ENCODE results near the gene AGAP1. TPM values are rescaled to one million over a fixed set of nuclear protein-coding genes. Genes with fewer than 3 reads are reported as not detected.
A peak's percentile ranks its signal among the peaks of the same experiment; 100 is the strongest.
"Not testable (repeated sequence)": the region's sequence is repeated elsewhere in the genome, so short reads cannot be mapped to it uniquely, and the experiment has no call there.

The AGAP1 gene
- total RNA-seq, 1 donor from 2014 or later: 9.0 TPM

DNA sequence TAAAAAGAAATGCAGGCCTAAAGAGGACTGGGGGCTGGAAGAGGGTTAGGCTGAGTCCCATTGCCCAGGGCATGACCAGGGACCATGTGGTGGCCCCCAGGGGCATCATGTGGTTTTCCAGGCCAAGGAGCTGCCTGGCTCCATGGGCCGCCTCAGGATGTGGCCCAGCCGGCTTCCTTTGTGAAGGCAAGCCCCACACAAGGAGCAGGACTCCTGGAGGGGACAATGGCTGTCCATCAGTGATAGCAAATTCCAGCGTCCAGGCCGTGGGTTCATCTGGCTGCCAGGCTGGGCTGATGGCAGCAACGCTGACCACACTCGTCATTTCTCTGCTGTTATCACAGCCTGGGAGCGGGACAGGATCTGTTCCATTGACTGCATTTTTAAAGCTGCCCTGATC is 591.8 kb downstream of the AGAP1 start:
- DNase-seq: no peak

DNA sequence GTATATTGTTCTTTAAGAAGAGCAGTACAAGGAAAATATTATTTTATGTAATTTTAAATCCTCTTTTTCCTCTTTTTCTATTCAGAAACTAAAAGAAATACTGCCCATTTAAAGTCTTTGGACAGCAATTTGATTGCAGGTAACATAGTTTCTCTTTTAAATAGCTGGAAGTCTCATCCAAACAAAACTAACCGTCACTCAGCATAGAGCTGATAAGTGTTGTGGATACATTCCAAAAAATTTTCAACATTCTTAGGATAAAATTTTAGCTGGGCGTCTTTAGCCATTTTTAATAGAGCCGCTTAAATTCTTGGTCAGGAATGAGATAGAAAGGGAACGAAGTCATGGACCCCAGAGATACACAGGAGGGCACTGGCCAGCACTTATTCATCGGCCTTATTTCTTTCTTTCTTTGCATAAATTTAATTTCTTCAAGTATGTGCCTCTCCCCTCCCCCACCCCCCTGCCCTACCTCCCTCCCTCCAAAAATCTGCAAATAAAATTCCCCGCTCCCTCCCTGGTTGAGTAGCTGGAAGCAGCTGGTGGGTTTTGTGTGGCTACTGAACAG is 592.6 kb downstream of the AGAP1 start:
- no peak for DNase-seq

DNA sequence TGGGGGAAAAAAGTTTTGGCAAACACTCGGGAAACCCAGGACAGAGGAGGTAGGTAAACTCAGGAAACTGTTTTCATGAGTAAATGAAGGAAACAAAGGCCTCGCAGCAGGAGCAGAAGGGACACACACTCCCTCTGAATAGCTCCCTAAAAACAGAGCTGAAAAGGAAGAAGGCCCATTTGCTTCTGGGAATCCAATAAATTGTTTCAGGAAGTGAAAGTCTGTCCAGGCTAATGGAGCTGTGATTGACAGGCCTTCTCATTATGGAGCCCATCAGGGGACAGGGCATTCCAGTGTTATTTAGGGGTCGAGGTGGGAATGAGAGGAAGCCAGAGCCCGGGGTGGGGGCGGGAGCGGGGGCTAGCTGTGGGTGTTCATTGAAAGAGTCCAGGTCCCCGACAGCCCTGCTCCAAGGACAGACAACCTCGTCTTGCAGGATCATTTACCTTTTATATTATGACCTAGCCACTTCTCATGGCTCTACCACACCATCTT is 593.2 kb downstream of the AGAP1 start:
- no peak for DNase-seq

DNA sequence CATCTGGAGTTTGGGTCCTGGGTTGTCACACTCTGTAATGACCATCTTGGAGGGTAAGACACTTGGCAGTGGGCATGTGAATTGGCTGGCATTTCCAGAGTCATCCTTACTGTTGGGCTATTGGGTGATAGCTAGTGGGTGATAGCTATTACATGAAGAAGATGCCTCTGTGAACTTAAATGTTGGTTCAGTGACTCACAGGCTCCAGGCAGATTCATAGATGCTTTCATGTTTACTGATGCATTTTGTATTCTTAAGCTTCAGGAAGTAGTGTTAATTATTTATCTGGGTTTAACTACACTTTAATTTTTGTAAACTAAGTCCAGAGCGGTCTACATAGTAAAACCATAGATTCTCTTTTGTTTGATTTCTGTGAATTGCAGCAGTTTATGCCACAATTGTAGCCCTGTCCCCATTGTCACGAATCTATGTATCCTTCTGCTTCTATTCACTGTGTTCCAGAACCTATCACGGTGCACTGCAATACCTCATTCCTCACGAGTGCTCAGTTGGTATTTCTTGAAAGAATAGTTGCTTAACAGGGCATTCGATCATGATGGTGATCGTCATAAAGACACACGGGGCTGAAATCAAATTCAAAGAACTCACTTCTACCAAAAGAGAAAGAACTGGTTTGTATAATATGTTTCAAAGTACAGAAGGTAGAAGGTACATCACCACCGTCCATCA is 594.7 kb downstream of the AGAP1 start:
- DNase-seq: no peak

DNA sequence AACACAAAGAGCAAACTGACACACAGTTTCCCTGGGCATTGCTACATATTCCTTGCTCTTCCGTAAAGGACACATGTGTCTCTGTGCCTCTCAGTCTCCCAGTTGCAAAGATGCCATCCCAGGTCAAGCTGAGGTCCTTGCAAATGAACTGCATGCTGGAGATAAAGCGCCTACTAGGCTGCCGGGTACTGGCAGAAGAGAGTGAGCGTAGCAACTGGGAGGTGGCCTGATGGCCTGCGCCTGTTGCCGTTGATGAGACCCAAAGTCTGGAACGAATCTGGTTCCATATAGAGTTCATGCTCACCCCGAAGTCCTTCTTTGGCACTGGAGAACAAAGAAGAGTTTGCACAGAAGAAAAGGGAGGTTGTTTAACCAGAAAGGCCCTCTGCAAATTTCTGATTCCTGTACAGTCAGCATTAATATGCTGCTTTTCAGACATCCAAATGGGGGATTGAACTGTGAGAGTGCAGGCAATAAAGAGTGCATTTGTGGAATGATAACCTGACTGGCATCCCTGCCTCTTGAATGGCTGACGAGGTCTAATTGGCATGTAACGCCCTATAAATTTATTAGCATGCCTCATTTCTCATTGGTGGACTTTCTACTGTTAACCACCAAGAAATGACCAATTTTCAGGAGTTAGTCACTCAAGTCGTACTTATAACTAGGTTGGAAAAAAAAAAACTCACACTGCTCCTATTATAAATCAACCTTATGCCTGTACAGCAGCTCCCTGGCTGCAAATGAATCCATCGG is 595.6 kb downstream of the AGAP1 start:
- DNase-seq: no peak

DNA sequence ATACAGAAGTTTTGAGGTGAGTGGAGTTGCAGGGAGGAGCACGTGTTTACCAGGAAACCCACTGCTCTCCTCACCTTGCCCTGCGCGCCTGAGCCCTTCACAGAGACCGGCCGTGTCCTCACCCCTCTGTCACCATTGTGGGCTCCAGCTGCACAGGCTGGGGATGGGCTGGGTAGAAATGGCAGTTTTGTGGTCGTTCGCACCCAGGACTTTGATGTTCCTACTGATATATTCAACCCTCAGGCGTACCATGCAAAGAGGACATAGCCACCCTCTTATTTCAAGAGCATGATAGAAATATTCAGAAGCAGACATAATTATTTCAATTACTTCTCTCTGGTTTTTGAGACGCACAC is 596.2 kb downstream of the AGAP1 start:
- DNase-seq: no peak

DNA sequence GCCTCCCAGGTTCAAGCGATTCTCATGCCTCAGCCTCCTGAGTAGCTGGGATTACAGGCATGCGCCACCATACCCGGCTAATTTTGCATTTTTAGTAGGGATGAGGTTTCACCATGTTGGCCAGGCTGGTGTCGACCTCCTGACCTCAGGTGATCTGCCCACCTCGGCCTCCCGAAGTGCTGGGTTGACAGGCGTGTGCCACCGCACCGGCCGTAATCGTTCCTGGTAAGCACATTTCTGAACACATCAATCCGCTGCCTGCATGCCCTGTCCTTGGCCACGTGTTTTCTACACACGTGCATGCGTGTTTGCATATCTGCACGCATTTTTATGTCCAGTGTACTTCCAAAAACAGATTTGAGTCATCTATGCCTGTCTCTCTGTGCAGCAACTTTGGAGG is 597.0 kb downstream of the AGAP1 start:
- DNase-seq: not testable (repeated sequence)

DNA sequence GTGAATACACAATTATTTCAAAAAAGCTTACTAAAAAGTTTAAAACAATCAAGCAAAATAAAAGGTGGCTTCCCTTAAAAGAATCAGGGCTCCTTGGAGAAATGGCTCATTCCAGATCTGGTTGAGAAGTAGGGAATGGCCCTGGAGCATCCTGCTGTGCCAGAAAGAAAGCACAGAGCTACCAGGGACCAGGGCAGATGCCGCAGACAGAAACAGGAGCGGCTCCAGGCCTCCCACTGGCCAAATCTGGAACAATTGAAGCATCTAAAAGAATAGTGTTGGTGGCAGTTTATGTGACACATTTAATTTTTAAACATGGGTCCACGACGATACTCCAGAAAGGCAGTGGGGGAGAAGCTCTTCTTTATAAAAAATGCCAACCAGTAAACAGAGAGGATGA is 598.9 kb downstream of the AGAP1 start:
- DNase-seq: no peak

DNA sequence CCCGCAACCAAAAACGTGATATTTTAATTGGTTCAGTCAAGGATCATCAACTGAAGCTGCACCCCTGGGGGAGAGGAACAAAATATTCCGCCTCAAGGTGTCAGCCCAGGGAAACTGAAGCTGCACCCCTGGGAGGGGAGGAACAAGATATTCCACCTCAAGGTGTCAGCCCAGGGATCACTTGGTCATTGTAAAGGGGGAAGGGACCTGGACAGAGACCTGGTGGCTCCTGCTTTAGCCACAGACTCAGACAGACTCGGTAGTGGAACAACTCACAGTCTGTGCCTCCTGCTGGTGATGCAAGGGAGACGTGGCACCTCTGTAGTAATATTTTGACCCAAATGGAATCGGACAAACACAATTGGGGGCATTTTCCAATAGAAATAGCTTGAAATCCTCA is 599.3 kb downstream of the AGAP1 start:
- no peak for DNase-seq

DNA sequence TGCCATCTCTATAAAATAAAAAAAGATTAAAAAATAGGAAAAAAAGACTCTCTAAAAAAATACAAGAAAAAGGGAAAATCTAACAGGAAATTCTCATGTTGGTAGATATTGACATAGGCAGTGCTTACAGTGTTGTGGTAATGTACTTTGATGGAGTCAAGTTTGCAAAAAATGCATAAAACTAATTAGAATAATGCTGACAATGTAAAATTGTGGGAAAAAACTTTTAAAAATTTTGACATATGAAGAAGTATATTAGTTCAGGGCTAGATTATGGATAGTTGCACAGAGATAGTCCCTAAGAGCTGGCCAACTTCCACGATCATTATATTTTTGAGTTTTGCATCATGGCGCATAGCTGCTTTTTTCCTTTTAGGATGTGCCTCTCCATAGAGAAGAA is 601.7 kb downstream of the AGAP1 start:
- no peak for DNase-seq

DNA sequence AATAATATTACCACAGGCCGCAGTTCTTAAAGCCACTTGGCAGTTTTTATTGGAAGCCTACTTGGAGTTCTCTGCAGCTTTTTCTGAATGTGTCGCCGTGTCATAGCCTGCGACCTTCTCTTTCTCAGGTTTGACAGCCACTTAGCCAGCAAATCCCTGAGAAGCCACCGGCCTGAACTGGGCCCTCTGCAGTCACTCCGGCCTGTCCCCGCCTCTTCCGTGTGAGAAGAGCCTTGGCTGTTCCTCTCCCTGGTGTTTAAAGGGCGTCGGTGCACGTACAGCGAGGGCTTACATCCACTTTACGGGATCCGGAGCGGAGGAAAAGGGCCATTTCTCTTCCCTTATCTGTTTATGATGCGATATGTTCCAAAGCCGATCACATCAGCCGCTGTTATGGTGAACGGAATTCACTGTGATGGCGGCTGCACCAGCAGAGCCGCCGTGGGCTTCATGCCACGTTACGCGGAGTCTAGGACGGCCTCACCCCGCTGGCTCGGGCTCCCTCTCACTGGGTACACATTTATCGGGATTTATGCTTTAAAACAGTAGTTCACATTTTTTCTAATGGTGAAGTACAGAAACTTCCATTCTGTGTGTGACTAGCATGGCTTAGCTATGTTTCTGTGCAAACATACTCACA is 607.6 kb downstream of the AGAP1 start:
- DNase-seq: no peak

DNA sequence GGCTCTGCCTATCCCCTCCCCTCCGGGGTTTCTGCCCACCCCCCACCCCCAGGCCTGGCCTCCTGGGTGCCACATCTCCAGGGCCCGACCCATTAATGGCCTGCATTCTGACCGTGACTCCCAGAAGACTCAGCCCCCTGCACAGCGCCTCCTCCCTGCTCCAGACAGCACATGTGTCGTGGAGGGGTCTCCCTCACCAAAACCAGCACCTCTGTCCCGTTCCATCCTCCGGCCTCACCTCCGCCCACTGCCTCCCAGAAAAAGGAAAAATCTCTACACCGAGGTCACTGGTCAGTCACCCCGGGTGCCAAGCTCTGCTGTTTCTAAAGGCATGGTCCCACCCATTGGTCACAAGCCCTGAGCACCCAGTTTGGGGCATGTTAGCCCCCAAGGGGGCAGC is 609.1 kb downstream of the AGAP1 start:
- no peak for DNase-seq

DNA sequence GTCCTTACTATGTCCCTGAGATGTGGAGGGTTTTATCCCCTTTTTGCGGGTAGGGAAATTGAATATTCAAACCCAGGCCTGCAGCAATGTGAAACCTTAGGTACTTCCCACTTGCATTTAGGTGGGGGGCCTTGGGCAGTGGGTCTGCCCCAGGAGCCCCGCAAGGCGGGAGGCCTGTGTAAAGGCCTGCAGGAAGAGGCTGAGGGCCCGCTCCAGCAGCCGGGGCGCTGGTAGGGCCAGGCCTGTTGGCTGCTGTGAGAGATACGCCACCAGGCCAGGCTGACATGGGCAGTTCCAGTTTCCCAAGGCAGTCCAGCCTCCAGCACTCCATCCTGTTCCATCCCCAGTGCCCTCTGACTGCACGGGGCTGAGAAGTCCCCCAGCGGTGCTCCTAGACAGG is 610.1 kb downstream of the AGAP1 start:
- DNase-seq: no peak

DNA sequence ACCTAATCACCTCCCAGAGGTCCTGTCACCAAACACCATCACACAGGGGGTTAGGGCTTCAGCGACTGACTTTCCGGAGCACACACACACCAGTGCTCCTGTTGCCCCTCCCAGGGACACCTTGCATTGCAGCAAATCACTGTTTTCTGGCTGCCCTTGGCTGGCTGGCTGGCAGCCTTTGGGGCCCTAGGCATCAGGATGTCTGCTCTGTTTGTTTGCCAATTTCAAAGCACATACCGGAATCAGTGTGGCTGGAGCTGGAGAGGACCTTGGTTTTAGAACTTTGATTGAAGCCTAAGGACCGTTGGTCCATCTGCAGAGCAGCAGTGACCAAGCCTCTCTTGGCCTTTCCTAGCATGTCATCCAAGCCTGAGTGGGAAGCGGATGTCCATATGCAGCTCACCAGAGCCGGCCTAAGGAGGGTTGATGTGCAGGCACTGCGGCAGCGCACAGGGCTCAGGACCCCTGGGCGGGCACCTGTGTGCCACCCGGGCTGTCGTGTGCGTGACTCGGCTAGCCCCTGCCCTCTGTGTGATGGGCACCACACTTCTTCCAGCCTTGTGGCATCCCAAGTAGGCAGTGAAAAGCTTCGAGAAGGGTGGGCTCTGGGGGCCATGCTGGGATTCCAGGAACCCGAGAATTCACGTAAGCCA is 612.2 kb downstream of the AGAP1 start:
- peak; percentile 26 for DNase-seq

DNA sequence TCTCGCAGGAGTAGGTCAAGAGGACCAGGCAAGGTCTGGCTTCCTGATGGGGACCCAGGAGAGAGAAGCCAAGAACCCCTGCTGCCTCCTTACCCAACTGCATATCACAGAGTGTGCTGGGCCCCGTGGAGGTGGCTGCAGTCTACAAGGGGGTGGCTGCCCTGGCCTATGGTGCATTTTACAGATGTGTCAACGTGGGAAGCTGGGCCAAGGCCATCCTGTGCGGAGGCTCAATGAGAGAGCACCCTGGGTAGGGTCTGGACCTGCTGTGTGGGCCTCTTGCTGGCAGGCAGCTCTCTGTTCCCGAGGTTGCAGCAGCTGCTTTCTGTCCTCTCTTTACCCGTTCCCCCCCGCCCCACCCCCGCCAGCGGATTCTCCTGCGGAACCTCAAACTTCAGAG is 612.9 kb downstream of the AGAP1 start:
- no peak for DNase-seq

DNA sequence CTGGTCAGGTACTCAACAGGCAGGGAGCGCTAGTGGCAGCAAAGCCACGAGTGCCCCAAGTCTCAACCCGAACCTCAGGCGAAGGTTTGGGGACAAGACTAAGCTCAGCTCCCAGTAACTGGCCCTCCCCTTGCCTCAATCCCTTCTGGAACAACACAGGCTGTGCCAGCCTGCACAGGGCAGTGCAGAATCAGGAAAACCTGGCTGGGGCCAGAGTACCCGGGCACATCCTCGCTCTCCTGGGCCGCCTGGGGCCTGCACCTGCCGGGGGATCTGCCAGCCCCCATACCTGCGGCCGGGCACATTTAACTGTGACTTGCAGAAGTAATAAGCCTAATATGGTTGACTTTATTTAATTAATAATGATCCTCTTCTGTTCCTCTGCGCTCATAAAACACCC is 613.7 kb downstream of the AGAP1 start:
- no peak for DNase-seq

DNA sequence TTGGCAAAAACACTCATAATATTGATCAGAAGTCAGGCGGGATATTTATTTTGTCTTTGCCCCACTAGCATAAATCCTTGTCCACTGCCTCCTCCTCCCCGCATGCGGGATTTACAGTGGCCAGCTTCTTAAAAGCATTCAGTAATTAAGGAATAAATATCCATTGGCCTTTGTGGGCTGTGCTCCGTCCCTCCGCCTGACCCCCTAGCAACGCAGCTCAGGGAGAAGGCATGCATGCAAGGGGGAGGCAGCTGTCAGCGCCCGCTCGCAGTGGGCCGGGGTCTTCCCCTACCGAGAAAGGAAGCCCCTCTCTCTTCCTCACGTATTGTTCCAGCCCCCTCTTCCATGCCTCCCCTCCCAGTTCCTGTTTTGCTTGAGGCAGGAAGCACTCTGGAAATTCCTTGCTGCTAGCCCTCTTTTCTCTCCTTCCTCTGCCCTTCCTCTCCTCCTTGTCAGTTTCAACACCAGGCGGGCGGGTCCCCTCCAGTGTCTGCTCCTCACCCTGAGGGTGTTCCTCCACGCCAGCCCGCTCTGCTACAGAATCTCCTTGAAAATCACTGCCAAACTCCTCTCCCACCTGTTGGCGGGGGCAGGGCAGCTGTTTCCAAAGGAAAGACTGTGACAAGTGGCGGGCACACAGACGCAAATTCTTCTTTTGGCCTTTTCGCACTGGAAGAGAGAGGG is 614.2 kb downstream of the AGAP1 start:
- DNase-seq: peak; percentile 19

DNA sequence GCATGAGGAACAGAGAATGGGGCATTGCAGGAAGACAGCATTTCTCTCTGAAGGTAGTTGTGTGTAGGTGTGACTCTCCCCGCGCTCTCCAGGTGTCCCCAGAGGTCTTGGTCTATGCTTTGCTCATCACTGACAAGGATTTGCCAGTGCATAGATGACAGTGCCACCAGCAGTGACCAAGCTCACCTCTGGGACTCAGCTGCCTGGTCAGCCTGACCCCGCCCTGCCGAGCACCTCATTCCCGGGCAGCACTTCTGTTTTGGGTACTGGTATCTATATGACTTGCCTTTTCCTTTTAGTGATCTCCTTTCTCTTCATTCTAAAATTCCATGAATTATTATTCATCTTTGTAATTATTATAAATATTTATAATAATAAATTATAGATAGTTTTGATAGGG is 615.2 kb downstream of the AGAP1 start:
- DNase-seq: no peak

DNA sequence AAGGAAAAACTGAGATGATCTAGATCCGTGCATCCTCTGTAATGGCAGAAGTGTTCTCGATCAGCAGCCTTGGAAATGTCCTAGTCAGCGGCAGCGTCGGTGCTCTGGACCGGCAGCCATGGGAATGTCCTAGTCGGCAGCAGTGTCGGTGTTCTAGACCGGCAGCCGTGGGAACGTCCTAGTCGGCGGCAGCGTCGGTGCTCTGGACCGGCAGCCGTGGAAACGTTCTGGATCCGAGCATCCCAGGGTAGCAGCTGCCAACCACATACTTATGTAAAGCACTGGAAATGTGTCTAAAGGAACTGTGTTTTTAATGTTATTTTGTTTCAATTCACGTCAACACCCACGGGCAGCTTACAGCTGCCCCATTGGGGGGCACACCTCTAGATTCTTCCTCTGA is 615.6 kb downstream of the AGAP1 start:
- DNase-seq: no peak

DNA sequence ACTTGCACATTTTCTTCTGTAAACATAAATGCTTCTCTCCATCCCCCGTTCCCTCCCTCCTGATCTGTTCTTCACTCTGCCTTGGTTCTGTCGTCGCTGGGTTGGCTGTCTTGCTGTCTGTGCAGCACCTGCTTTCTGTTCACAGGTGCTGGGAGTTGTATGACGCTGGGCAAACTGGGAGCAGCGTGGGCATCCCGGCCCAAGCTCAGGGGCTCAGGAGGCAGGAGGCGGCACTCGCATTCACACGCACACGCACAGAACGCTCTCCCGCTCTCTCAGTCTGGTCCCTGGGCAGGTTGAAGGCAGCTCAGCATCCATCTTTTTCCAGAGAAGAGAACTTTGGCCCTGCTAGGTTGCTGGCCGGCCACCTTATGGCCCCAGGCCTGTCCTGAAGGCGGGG is 618.6 kb downstream of the AGAP1 start:
- DNase-seq: no peak

DNA sequence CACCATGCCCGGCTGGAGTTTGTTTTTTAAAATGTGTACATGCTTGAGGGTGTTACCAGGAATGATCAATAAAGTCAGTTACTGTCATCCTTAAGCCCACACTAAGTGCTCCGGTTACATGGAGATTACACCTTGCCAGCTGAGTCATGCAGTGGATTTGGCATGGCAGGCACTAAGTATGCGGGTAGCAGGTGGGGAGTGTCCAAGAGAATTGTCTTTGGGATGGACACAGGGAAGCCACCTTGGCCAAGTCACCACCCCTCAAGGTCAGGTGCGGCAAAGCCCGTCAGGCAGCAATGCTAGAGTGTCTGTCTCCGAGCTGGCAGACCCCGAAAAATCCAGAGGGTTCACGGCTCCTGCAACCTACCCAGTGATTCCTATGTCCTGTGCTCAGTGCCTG is 619.6 kb downstream of the AGAP1 start:
- DNase-seq: no peak

DNA sequence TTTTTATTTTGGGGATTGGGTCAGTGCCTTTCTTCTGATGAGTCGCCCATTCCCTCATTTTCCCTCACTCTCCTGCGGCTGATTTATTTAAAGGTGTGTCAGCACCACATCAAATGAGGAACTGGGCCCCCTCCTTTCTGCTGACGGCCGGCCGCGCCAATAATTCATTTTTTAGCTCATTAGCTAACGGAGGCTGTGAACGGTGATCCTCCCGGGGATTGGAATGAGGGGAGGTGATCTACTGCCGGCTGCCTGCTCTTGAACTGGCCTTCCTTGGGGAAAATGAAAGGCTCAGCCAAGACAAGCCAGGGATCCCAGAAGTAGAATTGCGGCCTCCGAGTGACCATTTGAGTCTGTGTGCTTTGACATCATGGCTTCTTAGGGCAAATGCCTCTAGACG is 620.1 kb downstream of the AGAP1 start:
- no peak for DNase-seq

DNA sequence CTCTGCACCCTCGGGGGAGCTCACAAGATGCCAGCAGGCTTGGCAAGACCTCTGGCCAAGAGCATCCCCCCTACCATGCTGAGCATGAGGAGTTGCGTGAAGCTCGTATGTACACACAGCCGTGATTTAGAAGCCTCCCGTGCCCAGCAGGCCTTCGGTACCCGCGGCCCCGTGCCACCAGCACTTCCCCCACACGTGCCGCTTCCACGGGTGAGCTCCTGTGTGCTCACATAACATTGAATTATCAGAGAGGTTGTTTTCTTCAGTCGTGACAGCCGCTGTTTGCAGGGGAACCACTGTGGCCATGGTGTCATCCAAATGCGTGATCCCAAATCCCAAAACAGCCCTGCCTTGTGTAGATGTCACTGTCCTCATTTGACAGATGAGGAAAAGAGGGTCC is 621.1 kb downstream of the AGAP1 start:
- no peak for DNase-seq
